ENCODE data around the gene SYNJ2BP.
A peak's percentile ranks its signal among the peaks of the same experiment; 100 is the strongest.
"Not testable (repeated sequence)": the region's sequence is repeated elsewhere in the genome, so short reads cannot be mapped to it uniquely, and the experiment has no call there.

SYNJ2BP gene, protein sequence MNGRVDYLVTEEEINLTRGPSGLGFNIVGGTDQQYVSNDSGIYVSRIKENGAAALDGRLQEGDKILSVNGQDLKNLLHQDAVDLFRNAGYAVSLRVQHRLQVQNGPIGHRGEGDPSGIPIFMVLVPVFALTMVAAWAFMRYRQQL

GRCh38 chr14:70416725-70417349, at the start of gene SYNJ2BP:
Gene SYNJ2BP (minus strand): TSS chr14:70417090. CDS start chr14:70416963, 127 bp downstream.
- DNase-seq (ENCODE audit: low read depth in 3 of 3) = peak; percentile 5 to 50 (median 36)

GRCh38 chr14:70454731-70455130, 37.8 kb upstream of the SYNJ2BP start:
- DNase-seq (ENCODE audit: low read depth in 3 of 3) = no peak

DNA sequence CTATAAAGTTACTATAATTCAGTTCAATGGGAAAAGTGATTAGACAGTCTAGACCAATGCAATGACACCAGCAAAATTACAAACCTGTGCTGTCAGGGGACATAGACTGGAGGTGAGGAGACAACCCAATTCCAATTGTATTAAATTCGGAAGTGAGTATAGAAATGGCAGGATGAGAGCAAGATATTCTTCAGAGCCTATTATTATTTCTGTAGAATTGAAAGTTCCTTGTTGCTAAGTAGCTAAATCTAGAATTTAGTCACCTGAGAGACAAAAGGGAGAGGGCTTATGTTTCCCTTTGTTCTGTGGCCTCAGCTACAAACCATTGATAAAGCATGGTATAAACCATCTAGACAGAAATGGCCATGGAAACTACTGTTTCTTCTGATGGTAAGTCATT, 35.0 kb upstream of the SYNJ2BP start, which contains the start of gene ADAM21:
Gene ADAM21 (plus strand): TSS at position 301 of the 400 bp plus-strand sequence. CDS start 5,326 bp downstream, outside the sequence.
- DNase-seq (ENCODE audit: low read depth in 3 of 3) = no peak

- no peak for DNase-seq (ENCODE audit: low read depth in 3 of 3)
Observed at GRCh38 chr14:70448633-70449340, 31.9 kb upstream of the SYNJ2BP start.

- no peak for DNase-seq (ENCODE audit: low read depth in 3 of 3)
Observed at GRCh38 chr14:70442750-70443149, 25.9 kb upstream of the SYNJ2BP start.

DNA sequence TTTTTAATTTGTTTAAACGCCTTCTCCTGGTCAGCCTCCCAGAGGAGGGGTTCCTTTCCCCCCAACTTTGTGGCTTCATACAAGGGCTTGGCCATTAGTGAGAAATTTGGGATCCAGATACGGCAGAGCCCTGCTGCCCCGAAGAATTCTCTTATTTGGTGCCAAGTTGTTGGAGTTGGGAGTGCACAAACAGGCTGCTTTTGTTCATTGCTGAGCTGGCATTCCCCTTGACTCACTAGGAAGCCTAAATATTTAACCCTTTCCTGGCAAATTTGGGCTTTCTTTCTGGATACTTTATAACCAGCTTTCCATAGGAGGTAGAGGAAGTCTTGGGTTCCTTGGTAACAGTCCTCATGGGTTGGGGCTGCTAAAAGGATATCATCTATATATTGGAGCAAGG, 24.8 kb upstream of the SYNJ2BP start:
- DNase-seq (ENCODE audit: low read depth in 3 of 3) = no peak

DNA sequence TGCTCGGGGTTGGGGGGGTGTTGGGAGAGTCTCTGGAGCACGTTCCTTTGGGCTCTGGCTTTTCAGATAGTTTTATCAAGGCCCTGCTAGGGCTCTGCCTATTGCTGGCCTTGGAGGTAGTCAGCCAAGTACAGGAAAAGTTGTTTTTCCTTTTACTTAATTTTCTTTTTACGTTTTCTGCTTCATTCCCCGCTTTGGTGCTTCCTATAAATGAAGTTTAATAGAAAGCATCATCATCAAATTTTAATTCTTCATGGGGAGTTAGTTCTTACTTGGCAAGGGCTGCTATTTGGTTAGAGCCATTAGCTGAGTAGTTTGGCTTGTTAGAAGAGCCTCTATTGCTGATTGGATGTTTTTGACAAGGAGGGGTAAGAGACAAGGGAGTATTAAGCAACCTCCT, 20.0 kb upstream of the SYNJ2BP start:
- DNase-seq (ENCODE audit: low read depth in 3 of 3) = no peak

GRCh38 chr14:70426555-70426954, 9.7 kb upstream of the SYNJ2BP start:
- DNase-seq (ENCODE audit: low read depth in 3 of 3) = not testable (repeated sequence)

- DNase-seq (ENCODE audit: low read depth in 3 of 3) = no peak
Observed at GRCh38 chr14:70425354-70425753, 8.5 kb upstream of the SYNJ2BP start.

DNA sequence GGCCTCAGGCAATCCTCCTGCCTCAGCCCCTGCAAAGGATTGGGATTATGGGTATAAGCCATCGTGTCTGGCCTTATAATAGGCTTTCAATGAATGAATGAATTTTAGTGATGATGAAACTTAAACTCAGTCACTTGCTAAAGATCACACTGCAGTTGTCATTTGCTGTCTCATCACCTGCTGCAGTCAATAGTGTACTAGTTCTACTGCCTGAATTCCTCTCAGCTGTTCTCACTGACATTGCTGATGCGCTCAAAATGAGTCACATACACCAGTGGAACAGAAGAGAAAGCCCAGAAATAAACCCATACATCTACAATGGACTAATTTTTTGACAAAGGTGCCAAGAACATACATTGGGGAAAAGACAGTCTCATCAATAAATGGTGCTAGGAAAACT, 5.6 kb upstream of the SYNJ2BP start:
- DNase-seq (ENCODE audit: low read depth in 3 of 3) = no peak

- not testable (repeated sequence) for DNase-seq (ENCODE audit: low read depth in 3 of 3)
Observed at GRCh38 chr14:70419270-70419931, 2.5 kb upstream of the SYNJ2BP start.

GRCh38 chr14:70416338-70416724, 559 bp downstream of the SYNJ2BP start:
- no peak for DNase-seq (ENCODE audit: low read depth in 3 of 3)

DNA sequence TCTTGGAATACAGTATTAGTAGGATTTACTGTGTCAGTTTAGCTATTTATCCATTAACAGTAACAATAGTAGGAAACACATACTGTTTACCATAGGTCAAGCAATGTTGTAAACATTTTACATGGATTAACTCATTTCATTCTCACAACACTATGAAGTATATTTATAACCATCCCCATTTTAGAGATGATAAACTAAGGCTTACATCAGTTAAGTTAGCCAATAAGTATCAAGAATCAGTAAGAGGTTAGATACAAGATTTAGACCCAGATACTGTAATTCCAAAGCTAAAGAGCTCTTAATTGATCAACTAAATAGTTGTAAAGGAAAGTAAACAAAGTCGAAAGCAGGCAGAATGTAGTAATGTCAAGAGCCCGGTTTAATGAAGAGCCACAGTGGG, 1.1 kb downstream of the SYNJ2BP start:
- no peak for DNase-seq (ENCODE audit: low read depth in 3 of 3)

- DNase-seq (ENCODE audit: low read depth in 3 of 3) = no peak
Observed at GRCh38 chr14:70407621-70408020, 9.3 kb downstream of the SYNJ2BP start.

DNA sequence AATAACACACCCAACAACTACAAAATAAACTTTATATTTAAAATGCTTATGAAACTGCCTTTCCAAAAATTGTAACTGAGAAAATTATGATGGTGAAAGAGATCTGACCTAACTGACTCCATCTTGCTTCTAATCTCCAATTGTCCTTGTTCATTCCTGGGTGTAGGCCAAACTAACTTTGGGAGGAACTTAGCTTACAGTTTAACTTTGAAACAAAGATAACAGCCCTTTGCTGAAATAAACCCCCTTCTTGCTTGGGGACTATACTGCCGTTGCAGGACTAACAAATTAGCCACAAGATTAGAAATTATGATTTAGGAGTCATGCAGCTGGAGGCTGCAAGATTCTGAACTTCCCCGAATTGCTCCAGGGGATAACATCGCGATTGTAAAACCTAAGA, 10.7 kb downstream of the SYNJ2BP start:
- DNase-seq (ENCODE audit: low read depth in 3 of 3) = not testable (repeated sequence)

- DNase-seq (ENCODE audit: low read depth in 3 of 3) = not testable (repeated sequence)
Observed at GRCh38 chr14:70403335-70403734, 13.6 kb downstream of the SYNJ2BP start.

- no peak for DNase-seq (ENCODE audit: low read depth in 3 of 3)
Observed at GRCh38 chr14:70401643-70402042, 15.2 kb downstream of the SYNJ2BP start.

- DNase-seq (ENCODE audit: low read depth in 3 of 3) = no peak
Observed at GRCh38 chr14:70398706-70399431, 18.0 kb downstream of the SYNJ2BP start.

DNA sequence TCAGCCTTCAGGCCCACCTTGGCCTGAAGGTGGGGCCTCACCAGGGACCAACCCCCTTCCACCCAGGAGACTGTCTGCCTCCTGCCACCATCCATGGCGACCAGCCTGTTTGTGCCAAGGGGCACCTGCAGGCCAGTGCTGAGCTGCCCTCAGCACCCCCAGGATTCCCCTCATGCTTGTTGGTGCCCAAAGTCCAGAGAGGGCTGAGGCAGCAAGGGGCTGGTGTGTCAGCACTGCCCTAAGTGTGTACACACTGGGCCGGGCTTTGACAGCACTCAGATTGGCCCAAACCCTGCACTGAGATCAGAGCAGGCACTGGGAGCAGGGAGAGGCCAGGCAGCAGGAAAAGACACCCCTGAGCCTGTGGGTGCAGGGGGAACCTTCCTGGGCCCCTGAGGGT, 18.6 kb downstream of the SYNJ2BP start:
- DNase-seq (ENCODE audit: low read depth in 3 of 3) = no peak

DNA sequence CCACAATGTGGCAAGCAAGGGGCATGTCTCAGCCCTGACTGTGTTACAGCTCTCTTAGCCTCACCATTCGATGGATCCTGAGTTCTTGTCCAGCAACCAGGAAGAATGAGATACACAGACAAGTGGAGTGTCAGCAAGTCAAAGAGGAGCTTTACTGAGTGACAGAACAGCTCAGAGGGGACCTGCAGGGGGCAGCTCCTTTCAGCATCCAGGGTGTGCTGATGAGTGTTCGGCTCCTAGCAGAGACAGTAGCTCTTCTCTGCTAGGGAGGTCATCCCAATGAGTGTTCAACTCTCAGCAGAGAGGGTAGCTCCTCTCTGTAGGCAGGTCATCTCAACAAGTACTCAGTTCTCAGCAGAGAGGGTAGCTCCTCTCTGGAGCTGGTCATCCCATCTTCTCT, 19.1 kb downstream of the SYNJ2BP start:
- DNase-seq (ENCODE audit: low read depth in 3 of 3) = no peak

DNA sequence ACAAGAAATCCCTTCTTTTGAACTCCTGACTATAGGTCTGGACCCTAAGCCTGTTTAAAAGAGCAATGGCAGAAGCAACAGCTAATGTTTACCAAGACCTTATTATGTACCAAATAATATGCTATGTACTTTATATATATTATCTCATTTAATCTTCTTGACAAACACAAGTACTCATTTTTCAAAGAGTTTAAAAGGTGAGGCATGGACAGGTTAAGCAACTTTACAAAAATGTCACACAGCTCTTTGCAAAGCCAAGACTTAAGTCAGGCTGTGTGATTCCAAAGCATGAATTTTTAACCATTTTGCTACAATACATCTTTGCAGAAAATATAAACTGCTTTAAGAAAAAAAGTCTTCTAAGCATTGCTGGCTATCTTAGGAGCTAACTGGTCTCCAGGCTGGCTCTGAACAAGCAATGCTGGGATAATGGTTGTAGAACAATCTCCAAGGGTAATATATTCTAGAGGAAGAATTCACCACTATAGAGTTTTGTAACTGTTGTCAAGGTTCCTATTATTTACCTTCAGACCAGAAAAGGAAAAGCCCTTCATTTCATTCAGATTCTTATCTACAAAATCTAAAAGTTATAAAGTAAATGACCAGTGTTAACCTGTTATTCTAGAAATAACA, 22.1 kb downstream of the SYNJ2BP start:
- DNase-seq (ENCODE audit: low read depth in 3 of 3) = no peak
